Stimulated activated CD4-positive, alpha-beta T cell treated with anti-CD3 and anti-CD28 coated beads, Interleukin-4, amount 100 ng/mL, for 4 hours (primary cell): ENCODE data around the gene GZMM.

Experiments used
- DNase-seq, 2 experiments: peaks; one replicate each; pipeline ENCODE4 v3.0.0-alpha.2; 2020

GZMM gene

GRCh38 chr19:567296-567900 is 23.5 kb downstream of the GZMM start:
- no peak for DNase-seq

- DNase-seq, result no peak
These were observed 26.4 kb downstream of the GZMM start for GRCh38 chr19:570251-570686.

GRCh38 chr19:570937-571565 is 27.2 kb downstream of the GZMM start:
- peak; percentile 33 to 35 for DNase-seq

GRCh38 chr19:571566-571974 is 27.7 kb downstream of the GZMM start:
- DNase-seq, result no peak

GRCh38 chr19:572140-572742 is 28.4 kb downstream of the GZMM start, which contains the start of gene BSG:
Gene BSG (plus strand): TSS chr19:572596. CDS start chr19:572635, 39 bp downstream.
- peak; percentile 97 to 98 for DNase-seq

- DNase-seq, result no peak
These were observed 29.1 kb downstream of the GZMM start for GRCh38 chr19:572743-573518.

- no peak for DNase-seq
These were observed 29.6 kb downstream of the GZMM start for GRCh38 chr19:573519-573825.

- DNase-seq, result no peak
These were observed 31.0 kb downstream of the GZMM start for GRCh38 chr19:574658-575526.

- no peak for DNase-seq
These were observed 32.0 kb downstream of the GZMM start for GRCh38 chr19:575527-576506.

- no peak for DNase-seq
These were observed 33.0 kb downstream of the GZMM start for GRCh38 chr19:576768-577438.

GRCh38 chr19:577439-578392 is 33.9 kb downstream of the GZMM start:
- no peak for DNase-seq

- no peak for DNase-seq
These were observed 35.4 kb downstream of the GZMM start for GRCh38 chr19:579111-579841.

GRCh38 chr19:579842-580155 is 35.9 kb downstream of the GZMM start:
- DNase-seq, result no peak

GRCh38 chr19:580274-580835 is 36.5 kb downstream of the GZMM start:
- no peak for DNase-seq

- no peak for DNase-seq
These were observed 37.7 kb downstream of the GZMM start for GRCh38 chr19:581399-582111.

- DNase-seq, result no peak
These were observed 38.8 kb downstream of the GZMM start for GRCh38 chr19:582497-583197.

GRCh38 chr19:583198-583967 is 39.5 kb downstream of the GZMM start:
- DNase-seq, result no peak
